PC-9 (cell line): Measurements from ENCODE around the gene IREB2. TPM values are rescaled to one million over a fixed set of nuclear protein-coding genes. Genes with fewer than 3 reads are reported as not detected.
A peak's percentile ranks its signal among the peaks of the same experiment; 100 is the strongest.

Experiments used
- BruUV-seq: library from RNA; stranded (reverse); fragments of 400-500 nt; replicated peaks from 2 replicates; lab custom pipeline; 2021; lab: Mats Ljungman, UMichigan
- CTCF ChIA-PET: fragments of 300-600 bp; sonication (Branson Sonifier 250); formaldehyde crosslinking; loops from one replicate; lab custom pipeline; 2022; ENCODE audit warnings: antibody characterized with exemption; lab: Charles Lee
- POLR2A ChIA-PET: fragments of 300-600 bp; sonication (Branson Sonifier 250); formaldehyde crosslinking; loops from one replicate; lab custom pipeline; 2022; ENCODE audit warnings: antibody characterized with exemption; ENCODE audit not compliant: unreplicated experiment; lab: Charles Lee
- DNase-seq, 2 experiments: peaks; one replicate each; pipeline versions ENCODE4 v3.0.0 to v3.0.0-alpha.2; 2015 to 2022; ENCODE audit warnings: mixed read lengths in 1 of 2
- H2AFZ ChIP-seq: fragments of 200-600 bp; sonication (generic); 2 replicates; pipeline ENCODE4 v1.8.1; 2017; ENCODE audit warnings: antibody characterized with exemption
- H3F3A ChIP-seq: fragments of 200-600 bp; sonication (generic); 2 replicates; pipeline ENCODE4 v1.8.1; 2017; ENCODE audit warnings: antibody characterized with exemption, mild to moderate bottlenecking, low read depth; ENCODE audit not compliant: insufficient read depth
- H3K27ac ChIP-seq: fragments of 200-600 bp; sonication (generic); 2 replicates; pipeline ENCODE4 v1.6.1; 2016; ENCODE audit warnings: mixed run types
- H3K27me3 ChIP-seq: fragments of 200-600 bp; sonication (generic); 2 replicates; pipeline ENCODE4 v1.6.1; 2016; ENCODE audit warnings: low read depth, mixed run types; ENCODE audit not compliant: insufficient read depth
- H3K36me3 ChIP-seq: fragments of 200-600 bp; sonication (generic); 2 replicates; pipeline ENCODE4 v1.6.1; 2016; ENCODE audit warnings: low read depth, mixed run types
- H3K4me1 ChIP-seq: fragments of 200-600 bp; sonication (generic); replicated peaks from 2 replicates; pipeline ENCODE4 v1.6.1; 2016; ENCODE audit warnings: mixed run types; ENCODE audit not compliant: insufficient read depth
- H3K4me2 ChIP-seq: fragments of 200-600 bp; sonication (generic); 2 replicates; pipeline ENCODE4 v1.6.1; 2017; ENCODE audit warnings: mixed run types
- H3K4me3 ChIP-seq: fragments of 200-600 bp; sonication (generic); 2 replicates; pipeline ENCODE4 v1.6.1; 2016; ENCODE audit warnings: mixed run types
- H3K79me2 ChIP-seq: fragments of 200-600 bp; sonication (generic); 2 replicates; pipeline ENCODE4 v1.6.1; 2017; ENCODE audit warnings: low read depth, mixed run types
- H3K9me2 ChIP-seq: fragments of 200-600 bp; sonication (generic); 2 replicates; pipeline ENCODE4 v1.8.1; 2017; ENCODE audit warnings: mild to moderate bottlenecking; ENCODE audit not compliant: insufficient read depth
- H3K9me3 ChIP-seq: fragments of 200-600 bp; sonication (generic); 2 replicates; pipeline ENCODE4 v1.8.1; 2016; ENCODE audit warnings: low read depth; ENCODE audit not compliant: insufficient read depth
- H4K20me1 ChIP-seq: fragments of 200-600 bp; sonication (generic); 2 replicates; pipeline ENCODE4 v1.8.1; 2017; ENCODE audit not compliant: insufficient read depth
- CTCF ChIP-seq: fragments of 200-600 bp; sonication (generic); conservative IDR thresholded peaks from 2 replicates; pipeline ENCODE4 v1.6.1; 2017; ENCODE audit warnings: mixed run types, antibody characterized with exemption, mild to moderate bottlenecking, moderate library complexity
- EZH2 ChIP-seq: fragments of 200-600 bp; sonication (generic); IDR thresholded peaks from 2 replicates; pipeline ENCODE4 v1.8.0; 2017; ENCODE audit warnings: antibody characterized with exemption, low read depth
- intact Hi-C: fragments of 100-400 bp; cut with micrococcal nuclease; formaldehyde crosslinking; loops from one replicate; pipeline ENCODE4 v1.10.0; 2022; ENCODE audit not compliant: unreplicated experiment
- total RNA-seq: library from RNA; stranded (reverse); gene quantifications from 2 replicates; pipeline ENCODE4 v1.2.3, GENCODE V29; 2021

IREB2 gene
- total RNA-seq, 1 experiment from 2014 or later: 48.8 TPM

GRCh38 chr15:78408961-78409360 lies 29.1 kb upstream of the IREB2 start:
- H3F3A ChIP-seq: peaks cover 6% of the 10 kb centered on the region; the same call in 1 of the 2 replicates
- TF ChIP-seq CTCF (no peak), EZH2 (no peak)
- peaks cover 15% of the 10 kb centered on the region for H3K4me1 ChIP-seq
- intact Hi-C loops: no loop called here
- POLR2A ChIA-PET: no interaction called here
- BruUV-seq: no TSS peak
- H3K27ac ChIP-seq: no peak overlapping the region
- peak overlapping the region; percentile 35 for H3K4me2 ChIP-seq
- no peaks in the 10 kb centered on the region for H3K79me2 ChIP-seq
- no peaks in the 10 kb centered on the region for H3K36me3 ChIP-seq
- H3K9me2 ChIP-seq: no peaks in the 10 kb centered on the region
- DNase-seq: peak in 1 of 2 experiments; percentile 65
- CTCF ChIA-PET: interaction anchor here (0.6 kb wide), 2 partner anchors 79 to 213 kb away, joined by 3 to 6 read pairs; no protein-coding TSS in a partner anchor
- H3K27me3 ChIP-seq: no peaks in the 10 kb centered on the region
- no peaks in the 10 kb centered on the region for H4K20me1 ChIP-seq
- no peak overlapping the region for H3K4me3 ChIP-seq
- H3K9me3 ChIP-seq: no peaks in the 10 kb centered on the region
- H2AFZ ChIP-seq: no peak overlapping the region

- Histone ChIP-seq H3K4me1 (peaks cover 15% of the 10 kb centered on the region), H2AFZ (no peak overlapping the region), H3K27me3 (no peaks in the 10 kb centered on the region), H3F3A (0 out of 2 replicates have a peak, but pooled peaks cover 3% of the 10 kb centered on the region), H3K9me2 (no peaks in the 10 kb centered on the region), H3K4me2 (peak overlapping the region; percentile 41; the same call in 1 of the 2 replicates), H3K79me2 (no peaks in the 10 kb centered on the region), H3K4me3 (no peak overlapping the region), H3K27ac (no peak overlapping the region), H4K20me1 (no peaks in the 10 kb centered on the region), H3K9me3 (no peaks in the 10 kb centered on the region), H3K36me3 (no peaks in the 10 kb centered on the region)
- POLR2A ChIA-PET: interaction anchor here (0.6 kb wide), 1 partner anchor 66 kb away, joined by 4 read pairs; no protein-coding TSS in a partner anchor
- CTCF ChIA-PET: no interaction called here
- BruUV-seq: no TSS peak
- no peak for DNase-seq
- intact Hi-C loops: loop anchor here (5.0 kb wide), 1 partner anchor 454 kb away; no protein-coding TSS in a partner anchor
- no peak for TF ChIP-seq EZH2
- TF ChIP-seq CTCF: no peak
Measured at GRCh38 chr15:78411061-78411460, 27.0 kb upstream of the IREB2 start.

- Histone ChIP-seq H3K27ac (no peak overlapping the region), H3F3A (no peaks in the 10 kb centered on the region), H3K36me3 (no peaks in the 10 kb centered on the region), H4K20me1 (no peaks in the 10 kb centered on the region), H3K9me2 (no peaks in the 10 kb centered on the region), H3K4me1 (peaks cover 6% of the 10 kb centered on the region), H3K9me3 (no peaks in the 10 kb centered on the region; the same call in 1 of the 2 replicates), H3K27me3 (no peaks in the 10 kb centered on the region), H3K4me2 (no peak overlapping the region), H3K4me3 (no peak overlapping the region), H3K79me2 (no peaks in the 10 kb centered on the region), H2AFZ (no peak overlapping the region)
- CTCF ChIA-PET: no interaction called here
- no peak for TF ChIP-seq CTCF
- TF ChIP-seq EZH2: no peak
- no TSS peak for BruUV-seq
- POLR2A ChIA-PET: interaction anchor here (0.6 kb wide), 1 partner anchor 305 kb away, joined by 4 read pairs; no protein-coding TSS in a partner anchor
- no peak for DNase-seq
- intact Hi-C loops: loop anchor here (1.0 to 5.0 kb wide), 2 partner anchors 106 to 457 kb away; no protein-coding TSS in a partner anchor
Measured at GRCh38 chr15:78414621-78415250, 23.3 kb upstream of the IREB2 start.
